ENCODE results near the gene BCKDK. TPM values are rescaled to one million over a fixed set of nuclear protein-coding genes. Genes with fewer than 3 reads are reported as not detected.
A peak's percentile ranks its signal among the peaks of the same experiment; 100 is the strongest.

BCKDK gene
- total and polyA plus RNA-seq, 2 of the 8 experiments (the other 6 are each of a cell fraction or from before 2014, with no cell fraction given): 49.6 to 77.1 TPM

DNA sequence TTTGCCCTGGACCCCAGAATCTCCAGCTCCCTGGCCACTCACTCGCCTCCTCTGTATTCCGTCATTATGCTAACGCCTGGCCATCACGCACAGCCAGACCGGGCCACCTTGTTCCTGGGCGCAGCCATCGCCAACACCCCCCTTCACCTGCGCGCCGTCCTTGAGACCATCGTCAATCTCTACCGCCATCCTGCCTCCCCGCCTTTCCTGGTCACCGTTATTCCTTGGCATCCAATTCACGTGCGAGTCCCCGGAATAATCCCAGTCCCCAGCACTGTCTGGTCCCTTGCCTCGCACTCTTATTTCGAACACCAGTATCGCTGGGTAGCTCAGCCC, 14.1 kb upstream of the BCKDK start:
- Histone ChIP-seq H3K79me2 (ENCODE audit: control insufficient read depth in 1 of 2, insufficient read depth in 2 of 2, low read length in 2 of 2) (peaks cover 0 to 7% of the 10 kb centered on the region in 2 experiments; a peak in 1 of 4 replicates), H3K14ac (ENCODE audit: insufficient read length) (peak overlapping the region; percentile 91), H3K23ac (ENCODE audit: insufficient read length) (no peak overlapping the region), H2BK5ac (ENCODE audit: low read depth, low read length) (peak overlapping the region; percentile 86; the same call in 1 of the 2 replicates), H2BK12ac (ENCODE audit: low read depth, low read length) (0 out of 2 replicates have a peak overlapping the region, but pooled peaks have one; percentile 23), H2AK5ac (ENCODE audit: low read depth, low read length) (no peak overlapping the region), H3K4me2 (ENCODE audit: insufficient read depth in 1 of 2, low read depth in 2 of 2, low read length in 2 of 2) (peak overlapping the region; percentile 85 to 91), H4K20me1 (replicated peaks in 1 of 2; ENCODE audit: control insufficient read depth in 1 of 2, insufficient read depth in 2 of 2, low read length in 2 of 2) (peaks cover 4 to 16% of the 10 kb centered on the region in 2 experiments), H3K27ac (ENCODE audit: low read depth, low read length) (peak overlapping the region; percentile 16; the same call in 1 of the 2 replicates), H3K23me2 (ENCODE audit: low read depth, low read length) (peaks cover 10% of the 10 kb centered on the region), H3K56ac (replicated peaks; ENCODE audit: insufficient read length, low read depth, low read length) (peak overlapping the region; percentile 82), H2AFZ (ENCODE audit: low read length) (peak overlapping the region; percentile 54; the same call in 1 of the 2 replicates), H3K36me3 (ENCODE audit: control insufficient read depth in 2 of 4, insufficient read depth in 4 of 4, low read length in 3 of 4) (peaks cover 0 to 13% (median 4%) of the 10 kb centered on the region in 4 experiments; a peak in 5 of 8 replicates), H4K8ac (ENCODE audit: extremely low read depth, insufficient read depth, low read length) (peak overlapping the region; percentile 83), H3K9me3 (ENCODE audit: insufficient read depth in 2 of 2, low read depth in 1 of 2, low read length in 1 of 2) (no peaks in the 10 kb centered on the region), H3K9ac (replicated peaks in 1 of 4; ENCODE audit: extremely low read depth in 1 of 4, low read depth in 3 of 4, low read length in 3 of 4) (peak overlapping the region; percentile 46 to 83 (median 73)), H2BK120ac (replicated peaks; ENCODE audit: low read depth, low read length) (peak overlapping the region; percentile 43), H3K4ac (replicated peaks; ENCODE audit: insufficient read length, low read depth, low read length) (peak overlapping the region; percentile 3), H3K18ac (ENCODE audit: extremely low read depth, low read length) (peak overlapping the region; percentile 87; the same call in 1 of the 2 replicates), H3K27me3 (replicated peaks in 1 of 4; ENCODE audit: control insufficient read depth in 3 of 4, extremely low read depth in 1 of 4, insufficient read depth in 3 of 4, low read length in 3 of 4) (no peaks in the 10 kb centered on the region), H4K91ac (replicated peaks; ENCODE audit: insufficient read length, low read length) (peak overlapping the region; percentile 55), H3K4me3 (ENCODE audit: extremely low read depth in 1 of 4, insufficient read depth in 2 of 4, low read depth in 3 of 4, low read length in 4 of 4) (peak overlapping the region; percentile 87 to 96 (median 92)), H4K5ac (ENCODE audit: insufficient read length, low read depth, low read length) (peak overlapping the region; percentile 89), H3K4me1 (replicated peaks in 1 of 4; ENCODE audit: control insufficient read depth in 3 of 4, insufficient read depth in 4 of 4, low read length in 3 of 4) (peaks cover 0 to 9% (median 3%) of the 10 kb centered on the region in 4 experiments; a peak in 4 of 7 replicates), H3K79me1 (ENCODE audit: low read depth, low read length) (peaks cover 10% of the 10 kb centered on the region), H2BK20ac (ENCODE audit: low read length) (no peak overlapping the region), H2BK15ac (ENCODE audit: low read length) (no peak overlapping the region)
- CTCF ChIA-PET (ENCODE audit: partially characterized antibody): interaction anchor here (1.4 kb wide), 2 partner anchors 20 to 33 kb away, joined by 3 to 5 read pairs; partner anchors contain the start of genes ZNF646 and ZNF668
- FAIRE-seq (no peak), DNase-seq (ENCODE audit: low read depth in 1 of 2, low spot score in 2 of 2) (no peak)
- 3% methylated on average over 20 of the region's 20 CpGs; no CpG with 5 or more reads in 1 of the 2 experiments for WGBS, 2 experiments (ENCODE audit: extremely low coverage in 1 of 2, insufficient coverage in 1 of 2, insufficient read length in 1 of 2, insufficient replicate concordance in 2 of 2, low coverage in 1 of 2, low lambda C conversion rate in 2 of 2, missing lambda C conversion rate in 1 of 2)
- POLR2A ChIA-PET (ENCODE audit: partially characterized antibody): interaction anchor here (0.7 to 4.2 kb wide), 12 partner anchors 8 to 125 kb away, joined by 3 to 26 read pairs (median 4); partner anchors contain the start of genes FUS, HSD3B7, KAT8 and ZNF646
- TF ChIP-seq SIN3A (conservative IDR thresholded peaks at IDR 0.05 in 1 of 2, IDR thresholded peaks at IDR 0.05 in 1 of 2; ENCODE audit: low read depth in 1 of 2, low read length in 2 of 2) (peak in 1 of 2 experiments; percentile 50; a peak in 1 of 4 replicates), KDM1A (IDR thresholded peaks at IDR 0.05; ENCODE audit: borderline replicate concordance, low read length) (peak; percentile 72; the same call in 1 of the 2 replicates), HDAC2 (IDR thresholded peaks at IDR 0.05; ENCODE audit: borderline replicate concordance in 1 of 2, low read depth in 2 of 2, low read length in 2 of 2) (peak in 1 of 2 experiments; percentile 94; a peak in 1 of 4 replicates), CREB1 (IDR thresholded peaks at IDR 0.05) (peak; percentile 14; the same call in 1 of the 2 replicates), JUN (IDR thresholded peaks at IDR 0.05; ENCODE audit: low read depth, low read length) (no peak), JUND (IDR thresholded peaks at IDR 0.05; ENCODE audit: low read length) (no peak), PHF8 (conservative IDR thresholded peaks at IDR 0.05; ENCODE audit: low read depth, low read length) (no peak), TBP (IDR thresholded peaks at IDR 0.05; ENCODE audit: low read depth, low read length) (no peak), YY1 (IDR thresholded peaks at IDR 0.05; ENCODE audit: low read depth, low read length) (peak; percentile 39; the same call in 1 of the 2 replicates)
- TF ChIP-seq, protein P1, sequence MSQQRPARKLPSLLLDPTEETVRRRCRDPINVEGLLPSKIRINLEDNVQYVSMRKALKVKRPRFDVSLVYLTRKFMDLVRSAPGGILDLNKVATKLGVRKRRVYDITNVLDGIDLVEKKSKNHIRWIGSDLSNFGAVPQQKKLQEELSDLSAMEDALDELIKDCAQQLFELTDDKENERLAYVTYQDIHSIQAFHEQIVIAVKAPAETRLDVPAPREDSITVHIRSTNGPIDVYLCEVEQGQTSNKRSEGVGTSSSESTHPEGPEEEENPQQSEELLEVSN (IDR thresholded peaks at IDR 0.05): peak; percentile 97
- TF ChIP-seq, protein P2, sequence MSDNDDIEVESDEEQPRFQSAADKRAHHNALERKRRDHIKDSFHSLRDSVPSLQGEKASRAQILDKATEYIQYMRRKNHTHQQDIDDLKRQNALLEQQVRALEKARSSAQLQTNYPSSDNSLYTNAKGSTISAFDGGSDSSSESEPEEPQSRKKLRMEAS (IDR thresholded peaks at IDR 0.05): peak; percentile 87
